K562 (cell line): ENCODE results near the gene SLC25A53. TPM values are rescaled to one million over a fixed set of nuclear protein-coding genes. Genes with fewer than 3 reads are reported as not detected.

ENCODE experiments used
- ARID4B ChIP-seq: sonication (generic); formaldehyde crosslinking; IDR thresholded peaks from 2 replicates; pipeline ENCODE4 v1.8.0; 2022; ENCODE audit warnings: mild to moderate bottlenecking, missing genetic modification reagents
- E2F5 ChIP-seq: sonication (generic); formaldehyde crosslinking; IDR thresholded peaks from 2 replicates; pipeline ENCODE4 v1.8.0; 2022; ENCODE audit warnings: mild to moderate bottlenecking, missing genetic modification reagents
- EP400 ChIP-seq: fragments of 450-650 bp; IDR thresholded peaks from 2 replicates; pipeline ENCODE4 v1.6.1; 2017; ENCODE audit warnings: antibody characterized with exemption, mild to moderate bottlenecking, moderate library complexity
- ESRRB ChIP-seq: fragments of 250-450 bp; sonication (Bioruptor Pico); IDR thresholded peaks from 2 replicates; pipeline ENCODE4 v1.5.0; 2020; ENCODE audit warnings: mild to moderate bottlenecking, moderate library complexity, borderline replicate concordance
- FOXK2 ChIP-seq, 2 experiments: fragments of 450-650 bp; IDR thresholded peaks in 1 of 2; conservative IDR thresholded peaks in 1 of 2; 2 replicates each; pipeline ENCODE4 v1.6.1; 2016; ENCODE audit warnings: low read depth in 2 of 2, mild to moderate bottlenecking in 1 of 2
- GATA2 ChIP-seq: sonication (generic); formaldehyde crosslinking; IDR thresholded peaks from 2 replicates; pipeline ENCODE4 v1.4.0; 2020; ENCODE audit warnings: mild to moderate bottlenecking, missing genetic modification reagents
- MAZ ChIP-seq, 2 experiments: fragments of 450-650 bp in 1 of 2; sonication (generic) in 1 of 2; formaldehyde crosslinking; IDR thresholded peaks in 1 of 2; conservative IDR thresholded peaks in 1 of 2; 2 replicates each; pipeline versions ENCODE4 v1.4.0 to v1.5.0; 2020; ENCODE audit warnings: mild to moderate bottlenecking in 1 of 2, missing genetic modification reagents in 1 of 2
- MITF ChIP-seq: IDR thresholded peaks from 2 replicates; pipeline ENCODE4 v1.6.1; 2014; ENCODE audit warnings: antibody characterized with exemption
- NEUROD1 ChIP-seq: fragments of 150-350 bp; IDR thresholded peaks from 2 replicates; pipeline ENCODE4 v1.6.1; 2014; ENCODE audit warnings: borderline replicate concordance, low read length, low read depth; ENCODE audit not compliant: partially characterized antibody
- NONO ChIP-seq, 2 experiments: fragments of 200-400 bp in 1 of 2; fragments of 450-650 bp in 1 of 2; formaldehyde crosslinking in 1 of 2; IDR thresholded peaks; 2 replicates each; pipeline ENCODE4 v1.6.1; 2017; ENCODE audit warnings: low read depth in 2 of 2, mild to moderate bottlenecking in 2 of 2, moderate library complexity in 2 of 2, low read length in 1 of 2
- PML ChIP-seq: IDR thresholded peaks from 2 replicates; pipeline ENCODE4 v1.6.1; 2012; ENCODE audit warnings: low read length, inconsistent platforms
- POLR2B ChIP-seq: fragments of 450-650 bp; IDR thresholded peaks from 2 replicates; pipeline ENCODE4 v1.6.1; 2018; ENCODE audit warnings: low read depth; ENCODE audit not compliant: partially characterized antibody
- SRSF7 ChIP-seq: fragments of 200-400 bp; formaldehyde crosslinking; optimal IDR thresholded peaks from 2 replicates; pipeline ENCODE3; 2017; ENCODE audit warnings: mild to moderate bottlenecking, low read depth, low read length
- SRSF9 ChIP-seq: fragments of 200-400 bp; formaldehyde crosslinking; IDR thresholded peaks from 2 replicates; pipeline ENCODE4 v1.6.1; 2017; ENCODE audit warnings: low read depth, low read length, borderline replicate concordance
- TBL1XR1 ChIP-seq, 2 experiments: IDR thresholded peaks; 2 replicates each; pipeline ENCODE4 v1.6.1; 2012; ENCODE audit warnings: improper control_type of control experiment in 2 of 2, low read length in 2 of 2, mild to moderate bottlenecking in 1 of 2
- VEZF1 ChIP-seq: fragments of 200-800 bp; sonication (Bioruptor generic); IDR thresholded peaks from 2 replicates; pipeline ENCODE4 v1.6.1; 2017; ENCODE audit warnings: missing genetic modification characterization, missing compliant biosample characterization
- XRCC3 ChIP-seq: fragments of 450-650 bp; IDR thresholded peaks from 2 replicates; pipeline ENCODE4 v1.6.1; 2017; ENCODE audit warnings: mild to moderate bottlenecking, moderate library complexity
- ZKSCAN8 ChIP-seq: fragments of 200-800 bp; sonication (Bioruptor generic); IDR thresholded peaks from 2 replicates; pipeline ENCODE4 v1.6.1; 2016; ENCODE audit warnings: missing genetic modification characterization, missing compliant biosample characterization
- ZNF232 ChIP-seq: sonication (generic); formaldehyde crosslinking; IDR thresholded peaks from 2 replicates; pipeline ENCODE4 v1.8.0; 2022; ENCODE audit warnings: mild to moderate bottlenecking, missing genetic modification reagents
- polyA plus RNA-seq, 8 experiments: library from polyadenylated mRNA; depleted of rRNA in 4 of 8; stranded (reverse) in 5 of 8; unstranded in 3 of 8; fragments of >200 nt; fragmentation: Nextera tagmentation in 2 of 8; fragmentation: Illumina TruSeq in 1 of 8; extraction: Ambion mirVana in 2 of 8; extraction: Trizol in 1 of 8; gene quantifications; 2 replicates each; pipeline versions ENCODE4 v1.2.1 to v1.2.3, GENCODE V29; 2011 to 2014; ENCODE audit warnings: inconsistent platforms in 1 of 8, missing spikeins in 1 of 8
- total RNA-seq, 7 experiments: library from RNA; depleted of rRNA in 6 of 7; stranded (reverse); fragments of >200 nt in 6 of 7; fragmentation: Illumina TruSeq in 2 of 7; extraction: Trizol in 2 of 7; gene quantifications; 2 replicates each; pipeline versions ENCODE4 v1.2.1 to v1.2.3, GENCODE V29; 2011 to 2021; ENCODE audit warnings: low replicate concordance in 1 of 7

The SLC25A53 gene
- total and polyA plus RNA-seq, 9 of the 15 experiments (the other 6 are each of a cell fraction or from before 2014, with no cell fraction given), result 2.4 to 8.6 (median 5.6) TPM

GRCh38 chrX:104165894-104166734, 9.3 kb upstream of the SLC25A53 start, which contains the start of gene FAM199X (continued):
- TF ChIP-seq ARID4B (CRISPR knock-in tag), result 0 out of 2 replicates have a peak, but pooled peaks have one; percentile 35
- no peak for TF ChIP-seq ZKSCAN8 (CRISPR knock-in tag)
- peak; percentile 61 for TF ChIP-seq EP400
- no peak for TF ChIP-seq NEUROD1
- TF ChIP-seq MITF, result no peak
- TF ChIP-seq SRSF9, result no peak
- peak; percentile 35 for TF ChIP-seq POLR2B
- TF ChIP-seq TBL1XR1 (IDR thresholded peaks at IDR 0.05; ENCODE audit: low read length in 2 of 2), result 0 out of 4 replicates have a peak, but pooled peaks of 1 of the 2 experiments have one; percentile 27
- peak in 1 of 2 experiments; percentile 93; a peak in 3 of 4 replicates for TF ChIP-seq MAZ (CRISPR knock-in tag; conservative IDR thresholded peaks at IDR 0.05 in 1 of 2, IDR thresholded peaks at IDR 0.05 in 1 of 2)
- no peak for TF ChIP-seq GATA2 (CRISPR knock-in tag)
- TF ChIP-seq E2F5, result no peak
- no peak for TF ChIP-seq PML
- peak in 1 of 2 experiments; percentile 54; a peak in 3 of 4 replicates for TF ChIP-seq NONO (IDR thresholded peaks at IDR 0.05; ENCODE audit: low read depth in 2 of 2, low read length in 1 of 2)
- TF ChIP-seq XRCC3, result no peak
- peak; percentile 86 for TF ChIP-seq VEZF1 (CRISPR knock-in tag)
- TF ChIP-seq FOXK2 (conservative IDR thresholded peaks at IDR 0.05 in 1 of 2, IDR thresholded peaks at IDR 0.05 in 1 of 2; ENCODE audit: low read depth in 2 of 2), result peak in 1 of 2 experiments; percentile 38; a peak in 1 of 4 replicates
- TF ChIP-seq ZNF232, result no peak
- no peak for TF ChIP-seq ESRRB (CRISPR knock-in tag)
- no peak for TF ChIP-seq SRSF7
